DND-41 (cell line): ENCODE results near the gene OSGEP.

Experiments used
- ATAC-seq: fragments of 200-7000 bp; cut with Tn5 transposase; 3 replicates; pipeline ENCODE4 v1.9.1; 2021; ENCODE audit warnings: low read depth; ENCODE audit not compliant: insufficient read depth
- DNase-seq: peaks from one replicate; pipeline ENCODE4 v3.0.0-alpha.2; 2020
- H2AFZ ChIP-seq: 2 replicates; pipeline ENCODE4 v1.6.0; 2012; ENCODE audit warnings: low read depth, low read length
- H3K27ac ChIP-seq: 2 replicates; pipeline ENCODE4 v1.5.1; 2012; ENCODE audit warnings: low read length, inconsistent platforms
- H3K27me3 ChIP-seq: fragments of 200-600 bp; sonication (generic); 2 replicates; pipeline ENCODE4 v1.6.0; 2012; ENCODE audit warnings: low read length, mild to moderate bottlenecking, inconsistent platforms; ENCODE audit not compliant: insufficient read depth, poor library complexity
- H3K36me3 ChIP-seq: 2 replicates; pipeline ENCODE4 v1.5.1; 2012; ENCODE audit warnings: low read length, inconsistent platforms; ENCODE audit not compliant: insufficient read depth
- H3K4me1 ChIP-seq: 2 replicates; pipeline ENCODE4 v1.5.1; 2012; ENCODE audit warnings: mild to moderate bottlenecking, low read length; ENCODE audit not compliant: insufficient read depth
- H3K4me2 ChIP-seq: 2 replicates; pipeline ENCODE4 v1.6.0; 2012; ENCODE audit warnings: mild to moderate bottlenecking, moderate library complexity, low read length, inconsistent platforms; ENCODE audit not compliant: insufficient read depth
- H3K4me3 ChIP-seq, 2 experiments: fragments of 200-600 bp in 1 of 2; shearing (Covaris generic) in 1 of 2; 2 replicates each; pipeline ENCODE4 v1.5.1; 2012 to 2016; ENCODE audit warnings: inconsistent platforms in 2 of 2, low read length in 2 of 2, mild to moderate bottlenecking in 2 of 2, low read depth in 1 of 2, moderate library complexity in 1 of 2
- H3K79me2 ChIP-seq: 2 replicates; pipeline ENCODE4 v1.6.0; 2012; ENCODE audit warnings: low read length, inconsistent platforms; ENCODE audit not compliant: insufficient read depth
- H3K9ac ChIP-seq: 2 replicates; pipeline ENCODE4 v1.6.0; 2012; ENCODE audit warnings: low read depth, mild to moderate bottlenecking, inconsistent platforms, low read length, moderate library complexity
- H3K9me3 ChIP-seq: 2 replicates; pipeline ENCODE4 v1.5.1; 2012; ENCODE audit warnings: low read length, moderate library complexity, mild to moderate bottlenecking, inconsistent platforms; ENCODE audit not compliant: insufficient read depth, severe bottlenecking
- H4K20me1 ChIP-seq: 2 replicates; pipeline ENCODE4 v1.6.0; 2012; ENCODE audit warnings: low read length; ENCODE audit not compliant: insufficient read depth
- EZH2 ChIP-seq: IDR thresholded peaks from 3 replicates; pipeline ENCODE4 v1.6.1; 2012; ENCODE audit warnings: borderline replicate concordance, low read depth, mild to moderate bottlenecking, moderate library complexity, low read length, inconsistent platforms; ENCODE audit not compliant: severe bottlenecking
- TF ChIP-seq, protein P1 (sequence below): IDR thresholded peaks from 2 replicates; pipeline ENCODE4 v1.5.1; 2012; ENCODE audit warnings: borderline replicate concordance, low read length, moderate library complexity, mild to moderate bottlenecking; ENCODE audit not compliant: poor library complexity, severe bottlenecking; ENCODE audit errors: extremely low read depth

The OSGEP gene

DNA sequence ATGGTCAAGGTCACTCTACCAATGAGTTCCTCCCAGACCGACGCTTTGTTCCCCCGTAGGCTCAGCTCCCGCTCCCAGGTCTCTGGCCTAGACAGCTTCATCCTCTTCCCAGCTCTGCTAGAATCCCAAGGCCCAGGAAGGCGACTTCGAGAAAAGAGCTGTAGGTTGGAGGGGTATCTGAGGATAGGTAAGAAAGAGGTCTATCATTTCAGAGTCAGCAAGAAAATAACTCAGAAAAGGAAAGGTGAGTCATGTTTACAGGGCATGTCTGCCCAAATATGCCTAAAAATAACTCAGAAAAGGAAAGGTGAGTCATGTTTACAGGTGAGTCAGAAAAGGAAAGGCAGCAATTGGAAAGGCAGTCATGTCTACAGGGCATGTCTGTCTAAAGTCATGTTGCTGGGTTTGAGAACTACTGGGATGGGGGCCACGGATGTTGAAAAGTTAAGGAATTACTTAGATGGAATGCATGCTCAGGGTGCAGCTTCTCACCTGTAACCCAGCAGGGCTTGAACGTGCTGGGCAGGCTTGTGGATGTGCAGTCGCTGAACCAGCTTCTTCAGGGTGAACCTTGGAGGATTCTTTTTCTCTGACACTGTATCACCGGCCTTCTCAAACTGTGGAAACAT is 53.5 kb downstream of the OSGEP start:
- H2AFZ ChIP-seq, result no peak overlapping the region
- peaks cover 66% of the 10 kb centered on the region for H3K36me3 ChIP-seq
- no peak for ATAC-seq

DNA sequence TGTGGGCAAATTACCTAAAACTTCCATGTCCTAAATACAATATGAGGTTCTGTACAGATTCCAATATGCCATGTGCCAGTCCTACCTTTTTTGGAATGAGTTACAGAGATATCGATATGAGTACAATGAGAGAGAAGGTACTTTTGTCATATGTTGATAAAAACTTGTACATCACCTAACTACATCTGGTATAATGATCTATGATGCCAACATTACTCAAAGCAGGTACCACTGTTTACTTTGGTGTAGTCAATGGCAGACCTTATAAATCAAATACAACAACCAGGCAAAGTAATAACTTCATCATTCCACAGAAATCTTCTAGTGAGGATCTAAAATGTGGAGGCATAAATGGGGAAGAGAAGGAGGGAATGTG is 54.0 kb downstream of the OSGEP start:
- H3K36me3 ChIP-seq, result peaks cover 67% of the 10 kb centered on the region
- H3K27ac ChIP-seq, result no peak overlapping the region
- H3K9ac ChIP-seq, result no peak overlapping the region
- ATAC-seq, result no peak
- no peak for DNase-seq
- no peak overlapping the region for H3K4me3 ChIP-seq
- no peaks in the 10 kb centered on the region for H3K9me3 ChIP-seq
- no peak overlapping the region for H3K4me2 ChIP-seq
- H3K4me1 ChIP-seq, result no peaks in the 10 kb centered on the region
- H3K79me2 ChIP-seq, result no peaks in the 10 kb centered on the region
- no peak overlapping the region for H2AFZ ChIP-seq
- no peaks in the 10 kb centered on the region for H4K20me1 ChIP-seq
- TF ChIP-seq, protein P1, sequence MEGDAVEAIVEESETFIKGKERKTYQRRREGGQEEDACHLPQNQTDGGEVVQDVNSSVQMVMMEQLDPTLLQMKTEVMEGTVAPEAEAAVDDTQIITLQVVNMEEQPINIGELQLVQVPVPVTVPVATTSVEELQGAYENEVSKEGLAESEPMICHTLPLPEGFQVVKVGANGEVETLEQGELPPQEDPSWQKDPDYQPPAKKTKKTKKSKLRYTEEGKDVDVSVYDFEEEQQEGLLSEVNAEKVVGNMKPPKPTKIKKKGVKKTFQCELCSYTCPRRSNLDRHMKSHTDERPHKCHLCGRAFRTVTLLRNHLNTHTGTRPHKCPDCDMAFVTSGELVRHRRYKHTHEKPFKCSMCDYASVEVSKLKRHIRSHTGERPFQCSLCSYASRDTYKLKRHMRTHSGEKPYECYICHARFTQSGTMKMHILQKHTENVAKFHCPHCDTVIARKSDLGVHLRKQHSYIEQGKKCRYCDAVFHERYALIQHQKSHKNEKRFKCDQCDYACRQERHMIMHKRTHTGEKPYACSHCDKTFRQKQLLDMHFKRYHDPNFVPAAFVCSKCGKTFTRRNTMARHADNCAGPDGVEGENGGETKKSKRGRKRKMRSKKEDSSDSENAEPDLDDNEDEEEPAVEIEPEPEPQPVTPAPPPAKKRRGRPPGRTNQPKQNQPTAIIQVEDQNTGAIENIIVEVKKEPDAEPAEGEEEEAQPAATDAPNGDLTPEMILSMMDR, result no peak
- no peak for TF ChIP-seq EZH2
- H3K27me3 ChIP-seq, result no peaks in the 10 kb centered on the region

More for the DNA sequence above, 53.5 kb downstream of the OSGEP start:
- H3K4me2 ChIP-seq, result no peak overlapping the region
- H3K27ac ChIP-seq, result no peak overlapping the region
- H3K9me3 ChIP-seq, result no peaks in the 10 kb centered on the region
- no peak overlapping the region for H3K4me3 ChIP-seq
- H4K20me1 ChIP-seq, result no peaks in the 10 kb centered on the region
- no peaks in the 10 kb centered on the region for H3K27me3 ChIP-seq
- no peak for DNase-seq
- TF ChIP-seq, protein P1, result no peak
- TF ChIP-seq EZH2, result no peak
- H3K79me2 ChIP-seq, result no peaks in the 10 kb centered on the region
- H3K9ac ChIP-seq, result no peak overlapping the region
- no peaks in the 10 kb centered on the region for H3K4me1 ChIP-seq

DNA sequence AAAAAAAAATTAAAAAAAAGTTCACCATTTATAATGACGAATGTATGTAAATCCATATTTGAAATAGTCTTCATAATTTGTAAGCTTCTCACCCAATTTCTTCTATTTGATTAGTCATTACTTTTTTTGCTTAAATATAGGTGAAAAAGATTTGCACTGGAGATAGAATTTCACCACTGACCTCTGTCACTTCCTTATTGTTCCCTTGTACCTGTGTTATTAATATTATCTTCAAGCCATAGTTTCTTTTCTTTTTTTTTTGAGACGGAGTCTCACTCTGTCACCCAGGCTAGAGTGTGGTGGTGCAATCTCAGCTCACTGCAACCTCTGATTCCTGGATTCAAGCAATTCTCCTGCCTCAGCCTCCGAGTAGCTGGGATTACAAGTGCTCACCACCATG is 57.1 kb downstream of the OSGEP start:
- H4K20me1 ChIP-seq, result no peaks in the 10 kb centered on the region
- ATAC-seq (no peak), DNase-seq (no peak)
- no peak overlapping the region for H3K27ac ChIP-seq
- no peaks in the 10 kb centered on the region for H3K4me1 ChIP-seq
- no peak overlapping the region for H3K9ac ChIP-seq
- TF ChIP-seq, protein P1, result no peak
- TF ChIP-seq EZH2, result no peak
- H3K27me3 ChIP-seq, result no peaks in the 10 kb centered on the region
- no peak overlapping the region for H3K4me2 ChIP-seq
- H3K79me2 ChIP-seq, result no peaks in the 10 kb centered on the region
- H2AFZ ChIP-seq, result no peak overlapping the region
- peaks cover 60% of the 10 kb centered on the region for H3K36me3 ChIP-seq
- H3K4me3 ChIP-seq, result no peak overlapping the region
- no peaks in the 10 kb centered on the region for H3K9me3 ChIP-seq
